H9 (cell line): ENCODE measurements around the gene HACL1. TPM values are rescaled to one million over a fixed set of nuclear protein-coding genes. Genes with fewer than 3 reads are reported as not detected.

Source experiments
- DNase-seq: peaks from one replicate; pipeline ENCODE4 v3.0.0-alpha.2; 2017
- H2AFZ ChIP-seq: one replicate; pipeline ENCODE4 v1.6.1; 2013; ENCODE audit warnings: mild to moderate bottlenecking, low read length, control low read depth, moderate library complexity
- H2AK5ac ChIP-seq: 2 replicates; pipeline ENCODE4 v1.6.1; 2013; ENCODE audit warnings: low read length, control low read depth, mixed read lengths; ENCODE audit not compliant: insufficient read length
- H2BK120ac ChIP-seq: one replicate; pipeline ENCODE4 v1.6.1; 2013; ENCODE audit warnings: low read depth, mild to moderate bottlenecking, low read length, control low read depth, inconsistent platforms; ENCODE audit not compliant: poor library complexity, severe bottlenecking
- H2BK12ac ChIP-seq: 2 replicates; pipeline ENCODE4 v1.6.1; 2013; ENCODE audit warnings: low read length, control low read depth, mixed read lengths, low read depth; ENCODE audit not compliant: insufficient read length
- H2BK15ac ChIP-seq: 2 replicates; pipeline ENCODE4 v1.6.1; 2013; ENCODE audit warnings: low read depth, low read length, control low read depth
- H2BK20ac ChIP-seq: one replicate; pipeline ENCODE4 v1.6.1; 2013; ENCODE audit warnings: low read depth, mild to moderate bottlenecking, low read length, control low read depth, inconsistent platforms; ENCODE audit not compliant: poor library complexity, severe bottlenecking
- H2BK5ac ChIP-seq: 2 replicates; pipeline ENCODE4 v1.6.1; 2013; ENCODE audit warnings: low read length, control low read depth, mixed read lengths; ENCODE audit not compliant: insufficient read length
- H3K14ac ChIP-seq: 2 replicates; pipeline ENCODE4 v1.6.1; 2013; ENCODE audit warnings: low read length, control low read depth; ENCODE audit not compliant: insufficient read depth
- H3K18ac ChIP-seq: 2 replicates; pipeline ENCODE4 v1.6.1; 2013; ENCODE audit warnings: low read depth, mild to moderate bottlenecking, mixed read lengths, low read length, control low read depth; ENCODE audit not compliant: insufficient read length
- H3K23ac ChIP-seq: 2 replicates; pipeline ENCODE4 v1.6.1; 2013; ENCODE audit warnings: low read length, control low read depth, mixed read lengths, low read depth; ENCODE audit not compliant: insufficient read length
- H3K23me2 ChIP-seq: 2 replicates; pipeline ENCODE4 v1.6.1; 2013; ENCODE audit warnings: low read depth, mild to moderate bottlenecking, mixed read lengths, low read length, control low read depth; ENCODE audit not compliant: insufficient read length, poor library complexity, severe bottlenecking
- H3K27ac ChIP-seq: 2 replicates; pipeline ENCODE4 v1.5.1; 2013; ENCODE audit warnings: low read length, control low read depth, mixed read lengths, low read depth; ENCODE audit not compliant: insufficient read length
- H3K27me3 ChIP-seq: 2 replicates; pipeline ENCODE4 v1.6.1; 2013; ENCODE audit warnings: low read length, control low read depth, inconsistent platforms; ENCODE audit not compliant: insufficient read depth
- H3K4ac ChIP-seq: 2 replicates; pipeline ENCODE4 v1.6.1; 2013; ENCODE audit warnings: low read depth, mild to moderate bottlenecking, control low read depth, inconsistent platforms, low read length, moderate library complexity
- H3K4me1 ChIP-seq: 2 replicates; pipeline ENCODE4 v1.6.1; 2013; ENCODE audit warnings: low read length, control low read depth, inconsistent platforms; ENCODE audit not compliant: insufficient read depth
- H3K4me2 ChIP-seq: 2 replicates; pipeline ENCODE4 v1.6.1; 2013; ENCODE audit warnings: low read length, control low read depth, mixed read lengths; ENCODE audit not compliant: insufficient read length, insufficient read depth
- H3K56ac ChIP-seq: 2 replicates; pipeline ENCODE4 v1.6.1; 2013; ENCODE audit warnings: low read depth, mild to moderate bottlenecking, mixed read lengths, low read length, control low read depth; ENCODE audit not compliant: insufficient read length
- H3K79me1 ChIP-seq: 2 replicates; pipeline ENCODE4 v1.6.1; 2013; ENCODE audit warnings: low read depth, mild to moderate bottlenecking, moderate library complexity, low read length, control low read depth, inconsistent platforms; ENCODE audit not compliant: insufficient read depth, poor library complexity, severe bottlenecking
- H3K79me2 ChIP-seq: 2 replicates; pipeline ENCODE4 v1.6.1; 2013; ENCODE audit warnings: low read length, control low read depth, inconsistent platforms; ENCODE audit not compliant: insufficient read depth
- H3K9ac ChIP-seq: 2 replicates; pipeline ENCODE4 v1.6.1; 2013; ENCODE audit warnings: low read length, control low read depth, mixed read lengths; ENCODE audit not compliant: insufficient read length; ENCODE audit errors: extremely low read depth
- H3K9me3 ChIP-seq: one replicate; pipeline ENCODE4 v1.6.1; 2013; ENCODE audit warnings: low read depth, low read length, inconsistent platforms; ENCODE audit not compliant: control insufficient read depth
- H3T11ph ChIP-seq: one replicate; pipeline ENCODE4 v1.6.1; 2013; ENCODE audit warnings: mild to moderate bottlenecking, low read length, control low read depth, inconsistent platforms
- H4K20me1 ChIP-seq: one replicate; pipeline ENCODE4 v1.6.1; 2013; ENCODE audit not compliant: control insufficient read depth, insufficient read length, insufficient read depth
- H4K5ac ChIP-seq: 2 replicates; pipeline ENCODE4 v1.6.1; 2013; ENCODE audit warnings: low read depth, mild to moderate bottlenecking, mixed read lengths, low read length, control low read depth; ENCODE audit not compliant: insufficient read length
- H4K8ac ChIP-seq: replicated peaks from 2 replicates; pipeline ENCODE4 v1.6.1; 2013; ENCODE audit warnings: low read length, control low read depth, mixed read lengths, low read depth; ENCODE audit not compliant: insufficient read length
- H4K91ac ChIP-seq: 2 replicates; pipeline ENCODE4 v1.6.1; 2013; ENCODE audit warnings: low read depth, mild to moderate bottlenecking, moderate library complexity, mixed read lengths, low read length, control low read depth; ENCODE audit not compliant: insufficient read length
- H3K27ac Mint-ChIP-seq, 3 experiments: 2 replicates in 2 of 3; 3 replicates in 1 of 3; pipeline ENCODE4 v1.8.0; 2020 to 2021; ENCODE audit warnings: mixed read lengths in 3 of 3, mild to moderate bottlenecking in 1 of 3, moderate library complexity in 1 of 3
- H3K27me3 Mint-ChIP-seq: 2 replicates; pipeline ENCODE4 v1.8.0; 2021; ENCODE audit warnings: low read depth, mild to moderate bottlenecking, moderate library complexity, mixed read lengths
- H3K36me3 Mint-ChIP-seq, 3 experiments: 2 replicates in 2 of 3; 3 replicates in 1 of 3; pipeline ENCODE4 v1.8.0; 2020 to 2021; ENCODE audit warnings: low read depth in 3 of 3, mixed read lengths in 3 of 3; ENCODE audit not compliant: insufficient read depth in 1 of 3
- H3K4me1 Mint-ChIP-seq, 2 experiments: 2 replicates each; pipeline ENCODE4 v1.8.0; 2020; ENCODE audit warnings: mixed read lengths in 2 of 2
- H3K4me3 Mint-ChIP-seq, 2 experiments: 2 replicates in 1 of 2; 3 replicates in 1 of 2; pipeline ENCODE4 v1.8.0; 2020 to 2021; ENCODE audit warnings: mild to moderate bottlenecking in 2 of 2, mixed read lengths in 2 of 2, moderate library complexity in 1 of 2
- H3K9me3 Mint-ChIP-seq, 2 experiments: 2 replicates in 1 of 2; 3 replicates in 1 of 2; pipeline ENCODE4 v1.8.0; 2020; ENCODE audit warnings: mild to moderate bottlenecking in 2 of 2, mixed read lengths in 2 of 2, moderate library complexity in 1 of 2
- WGBS: extraction: QIAGEN DNeasy Blood & Tissue Kit; methylation state at CpG from one replicate; pipeline ENCODE4 v1.1.7; 2013; ENCODE audit warnings: missing lambda C conversion rate, low lambda C conversion rate, mixed read lengths; ENCODE audit not compliant: insufficient read length; ENCODE audit errors: extremely low coverage; 5-methylcytosine and 5-hydroxymethylcytosine counted together
- total RNA-seq: library from RNA; stranded (reverse); gene quantifications from 2 replicates; pipeline ENCODE4 v1.2.1, GENCODE V29; 2021
- TF ChIP-seq, protein P1 (sequence below): fragments of 200-600 bp; sonication (generic); conservative IDR thresholded peaks from 3 replicates; pipeline ENCODE4 v1.8.0; 2021; ENCODE audit warnings: antibody characterized with exemption, mild to moderate bottlenecking

Gene HACL1
- total RNA-seq, 1 experiment from 2014 or later: 52.6 TPM

DNA sequence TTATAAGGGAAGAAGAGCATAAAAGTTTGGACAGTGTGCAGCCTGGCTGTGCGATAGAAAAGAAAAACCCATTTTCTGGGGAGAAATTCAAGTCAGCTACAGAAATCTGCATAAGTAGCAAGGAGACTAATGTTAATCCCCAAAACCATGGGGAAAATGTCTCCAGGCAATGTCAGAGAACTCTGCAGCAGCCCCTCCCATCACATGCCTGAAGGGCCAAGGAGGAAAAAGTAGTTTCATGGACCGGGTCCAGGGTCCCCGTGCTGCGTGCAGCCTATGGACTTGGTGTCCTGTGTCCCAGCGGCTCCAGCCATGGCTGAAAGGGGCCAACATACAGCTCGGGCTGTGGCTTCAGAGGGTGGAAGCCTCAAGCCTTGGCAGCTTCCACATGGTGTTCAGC, 51.5 kb downstream of the HACL1 start:
- no peaks in the 10 kb centered on the region for H3K23me2 ChIP-seq
- H3K4me3 Mint-ChIP-seq: no peak overlapping the region
- H2BK12ac ChIP-seq: no peak overlapping the region
- H2BK120ac ChIP-seq: no peak overlapping the region
- no peak overlapping the region for H3K56ac ChIP-seq
- TF ChIP-seq, protein P1, sequence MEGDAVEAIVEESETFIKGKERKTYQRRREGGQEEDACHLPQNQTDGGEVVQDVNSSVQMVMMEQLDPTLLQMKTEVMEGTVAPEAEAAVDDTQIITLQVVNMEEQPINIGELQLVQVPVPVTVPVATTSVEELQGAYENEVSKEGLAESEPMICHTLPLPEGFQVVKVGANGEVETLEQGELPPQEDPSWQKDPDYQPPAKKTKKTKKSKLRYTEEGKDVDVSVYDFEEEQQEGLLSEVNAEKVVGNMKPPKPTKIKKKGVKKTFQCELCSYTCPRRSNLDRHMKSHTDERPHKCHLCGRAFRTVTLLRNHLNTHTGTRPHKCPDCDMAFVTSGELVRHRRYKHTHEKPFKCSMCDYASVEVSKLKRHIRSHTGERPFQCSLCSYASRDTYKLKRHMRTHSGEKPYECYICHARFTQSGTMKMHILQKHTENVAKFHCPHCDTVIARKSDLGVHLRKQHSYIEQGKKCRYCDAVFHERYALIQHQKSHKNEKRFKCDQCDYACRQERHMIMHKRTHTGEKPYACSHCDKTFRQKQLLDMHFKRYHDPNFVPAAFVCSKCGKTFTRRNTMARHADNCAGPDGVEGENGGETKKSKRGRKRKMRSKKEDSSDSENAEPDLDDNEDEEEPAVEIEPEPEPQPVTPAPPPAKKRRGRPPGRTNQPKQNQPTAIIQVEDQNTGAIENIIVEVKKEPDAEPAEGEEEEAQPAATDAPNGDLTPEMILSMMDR: no peak
- no peak overlapping the region for H3K27ac Mint-ChIP-seq
- H4K20me1 ChIP-seq: no peaks in the 10 kb centered on the region
- H3K36me3 Mint-ChIP-seq: peaks cover 0 to 7% (median 0%) of the 10 kb centered on the region in 3 experiments; a peak in 4 of 7 replicates
- WGBS: no CpG with 5 or more reads among the region's 6 CpGs
- H3K9ac ChIP-seq: no peak overlapping the region
- no peaks in the 10 kb centered on the region for H3K9me3 ChIP-seq
- DNase-seq: no peak
- H3K79me1 ChIP-seq: no peaks in the 10 kb centered on the region
- no peak overlapping the region for H3K4me2 ChIP-seq
- no peak overlapping the region for H3K27ac ChIP-seq
- H4K8ac ChIP-seq: no peak overlapping the region
- no peak overlapping the region for H3K14ac ChIP-seq
- no peak overlapping the region for H3K18ac ChIP-seq
- no peak overlapping the region for H3K4ac ChIP-seq
- no peak overlapping the region for H4K91ac ChIP-seq
- H3K27me3 ChIP-seq: no peaks in the 10 kb centered on the region
- no peak overlapping the region for H2BK20ac ChIP-seq
- H3T11ph ChIP-seq: no peak overlapping the region
- H2AK5ac ChIP-seq: no peak overlapping the region
- H2BK15ac ChIP-seq: no peak overlapping the region
- peaks cover 3 to 5% of the 10 kb centered on the region in 2 experiments; a peak in 2 of 5 replicates for H3K9me3 Mint-ChIP-seq
- H2BK5ac ChIP-seq: no peak overlapping the region
- H2AFZ ChIP-seq: no peak overlapping the region
- no peaks in the 10 kb centered on the region for H3K79me2 ChIP-seq
- H3K27me3 Mint-ChIP-seq: peaks cover 3% of the 10 kb centered on the region; the same call in 1 of the 2 replicates
- H4K5ac ChIP-seq: no peak overlapping the region
- H3K23ac ChIP-seq: no peak overlapping the region
- H3K4me1 Mint-ChIP-seq: peaks cover 0 to 6% of the 10 kb centered on the region in 2 experiments; a peak in 3 of 4 replicates
- no peaks in the 10 kb centered on the region for H3K4me1 ChIP-seq
